Measurements from ENCODE around the gene PDHX.
"Not testable (repeated sequence)": the region's sequence is repeated elsewhere in the genome, so short reads cannot be mapped to it uniquely, and the experiment has no call there.

Gene PDHX

DNA sequence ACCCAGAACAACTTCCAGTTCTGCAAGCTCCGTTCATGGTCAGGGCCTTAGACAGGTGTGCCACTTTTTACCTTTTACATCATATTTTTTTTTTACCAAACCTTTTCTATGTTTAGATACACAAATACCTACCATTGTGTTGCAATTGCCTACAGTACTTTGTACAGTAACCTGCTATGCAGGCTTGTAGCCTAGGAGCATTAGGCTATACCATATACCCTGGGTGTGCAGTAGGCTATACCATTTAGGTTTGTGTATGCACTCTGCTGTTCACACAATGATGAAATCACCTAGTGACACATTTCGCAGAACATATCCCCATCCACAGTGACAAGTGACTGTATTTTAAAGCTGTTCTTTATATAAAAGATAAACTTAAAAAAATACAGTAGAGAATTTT, 29.8 kb upstream of the PDHX start:
- no peak overlapping the region for H3K4me3 ChIP-seq (ENCODE audit: low read length)
- peak; percentile 67 for DNase-seq (ENCODE audit: low read depth)
- TF ChIP-seq, protein P1, sequence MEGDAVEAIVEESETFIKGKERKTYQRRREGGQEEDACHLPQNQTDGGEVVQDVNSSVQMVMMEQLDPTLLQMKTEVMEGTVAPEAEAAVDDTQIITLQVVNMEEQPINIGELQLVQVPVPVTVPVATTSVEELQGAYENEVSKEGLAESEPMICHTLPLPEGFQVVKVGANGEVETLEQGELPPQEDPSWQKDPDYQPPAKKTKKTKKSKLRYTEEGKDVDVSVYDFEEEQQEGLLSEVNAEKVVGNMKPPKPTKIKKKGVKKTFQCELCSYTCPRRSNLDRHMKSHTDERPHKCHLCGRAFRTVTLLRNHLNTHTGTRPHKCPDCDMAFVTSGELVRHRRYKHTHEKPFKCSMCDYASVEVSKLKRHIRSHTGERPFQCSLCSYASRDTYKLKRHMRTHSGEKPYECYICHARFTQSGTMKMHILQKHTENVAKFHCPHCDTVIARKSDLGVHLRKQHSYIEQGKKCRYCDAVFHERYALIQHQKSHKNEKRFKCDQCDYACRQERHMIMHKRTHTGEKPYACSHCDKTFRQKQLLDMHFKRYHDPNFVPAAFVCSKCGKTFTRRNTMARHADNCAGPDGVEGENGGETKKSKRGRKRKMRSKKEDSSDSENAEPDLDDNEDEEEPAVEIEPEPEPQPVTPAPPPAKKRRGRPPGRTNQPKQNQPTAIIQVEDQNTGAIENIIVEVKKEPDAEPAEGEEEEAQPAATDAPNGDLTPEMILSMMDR (IDR thresholded peaks at IDR 0.05; ENCODE audit: insufficient read depth, low read depth, low read length, missing control alignments): no peak

- no peak for DNase-seq (ENCODE audit: low read depth)
- TF ChIP-seq, protein P1 (IDR thresholded peaks at IDR 0.05; ENCODE audit: insufficient read depth, low read depth, low read length, missing control alignments): no peak
- H3K4me3 ChIP-seq (ENCODE audit: low read length): no peak overlapping the region
Observed at GRCh38 chr11:34887260-34887659, 29.2 kb upstream of the PDHX start.

- no peak overlapping the region for H3K4me3 ChIP-seq (ENCODE audit: low read length)
- DNase-seq (ENCODE audit: low read depth): peak; percentile 42
- TF ChIP-seq, protein P1 (IDR thresholded peaks at IDR 0.05; ENCODE audit: insufficient read depth, low read depth, low read length, missing control alignments): peak; percentile 37
Observed at GRCh38 chr11:34890089-34890488, 26.3 kb upstream of the PDHX start.

GRCh38 chr11:34890812-34891211, 25.6 kb upstream of the PDHX start:
- peak; percentile 62 for DNase-seq (ENCODE audit: low read depth)
- TF ChIP-seq, protein P1 (IDR thresholded peaks at IDR 0.05; ENCODE audit: insufficient read depth, low read depth, low read length, missing control alignments): peak; percentile 43
- H3K4me3 ChIP-seq (ENCODE audit: low read length): no peak overlapping the region

GRCh38 chr11:34891611-34892010, 24.8 kb upstream of the PDHX start:
- no peak overlapping the region for H3K4me3 ChIP-seq (ENCODE audit: low read length)
- no peak for DNase-seq (ENCODE audit: low read depth)
- TF ChIP-seq, protein P1 (IDR thresholded peaks at IDR 0.05; ENCODE audit: insufficient read depth, low read depth, low read length, missing control alignments): no peak

GRCh38 chr11:34893416-34893815, 23.0 kb upstream of the PDHX start:
- TF ChIP-seq, protein P1 (IDR thresholded peaks at IDR 0.05; ENCODE audit: insufficient read depth, low read depth, low read length, missing control alignments): no peak
- H3K4me3 ChIP-seq (ENCODE audit: low read length): no peak overlapping the region
- no peak for DNase-seq (ENCODE audit: low read depth)

- H3K4me3 ChIP-seq (ENCODE audit: low read length); DNase-seq (ENCODE audit: low read depth): not testable (repeated sequence)
Observed at GRCh38 chr11:34896191-34896590, 20.2 kb upstream of the PDHX start.

All from epithelial cell of esophagus (primary cell).